B cell (primary cell): ENCODE measurements around the gene PSD. TPM values are rescaled to one million over a fixed set of nuclear protein-coding genes. Genes with fewer than 3 reads are reported as not detected.

Experiments used
- ATAC-seq: fragments of 200-7000 bp; cut with Tn5 transposase; one replicate; pipeline ENCODE4 v1.10.0; 2021; ENCODE audit warnings: low read depth, mild to moderate bottlenecking, moderate number of reproducible peaks, moderate library complexity
- CTCF ChIA-PET: fragments of 350-600 bp; sonication (Branson Sonifier 250); formaldehyde crosslinking; loops from one replicate; lab custom pipeline; 2021; ENCODE audit warnings: antibody characterized with exemption, inconsistent platforms; lab: Charles Lee
- POLR2A ChIA-PET: fragments of 350-600 bp; sonication (Branson Sonifier 250); formaldehyde crosslinking; loops from one replicate; lab custom pipeline; 2021; ENCODE audit warnings: antibody characterized with exemption; lab: Charles Lee
- DNase-seq: peaks from one replicate; pipeline ENCODE4 v3.0.0; 2013
- H2AFZ ChIP-seq: 2 replicates; pipeline ENCODE4 v1.6.1; 2012; ENCODE audit warnings: mild to moderate bottlenecking, low read depth, low read length; ENCODE audit not compliant: insufficient read depth, poor library complexity, severe bottlenecking
- H3K27ac ChIP-seq, 2 donors: 1 replicate in 1 of 2; 2 replicates in 1 of 2; pipeline ENCODE4 v1.5.1; 2012 to 2013; ENCODE audit warnings: low read length in 2 of 2, mild to moderate bottlenecking in 2 of 2, moderate library complexity in 1 of 2
- H3K27me3 ChIP-seq, 4 experiments: fragments of 200-600 bp in 1 of 4; sonication (generic) in 1 of 4; replicated peaks in 1 of 4; 1 replicate in 2 of 4; 2 replicates in 2 of 4; pipeline versions ENCODE4 v1.6.1 to v1.7.0; 2013 to 2016; ENCODE audit warnings: low read length in 3 of 4, mild to moderate bottlenecking in 2 of 4, mixed read lengths in 1 of 4, moderate library complexity in 1 of 4; ENCODE audit not compliant: insufficient read depth in 4 of 4, control insufficient read depth in 3 of 4; ENCODE audit errors: control extremely low read depth in 1 of 4
- H3K36me3 ChIP-seq, 2 experiments: replicated peaks in 1 of 2; 1 replicate in 1 of 2; 2 replicates in 1 of 2; pipeline versions ENCODE4 v1.6.1 to v1.7.1; 2013; ENCODE audit warnings: low read length in 1 of 2; ENCODE audit not compliant: insufficient read depth in 2 of 2, control insufficient read depth in 1 of 2; ENCODE audit errors: control extremely low read depth in 1 of 2, extremely low read depth in 1 of 2
- H3K4me1 ChIP-seq, 2 donors: fragments of 200-600 bp in 1 of 2; sonication (generic) in 1 of 2; 1 replicate in 1 of 2; 2 replicates in 1 of 2; pipeline versions ENCODE4 v1.5.1 to v1.6.1; 2013 to 2017; ENCODE audit warnings: low read length in 2 of 2; ENCODE audit not compliant: control insufficient read depth in 2 of 2, insufficient read depth in 2 of 2
- H3K4me2 ChIP-seq: replicated peaks from 2 replicates; pipeline ENCODE3; 2012; ENCODE audit warnings: mild to moderate bottlenecking, low read depth, low read length; ENCODE audit not compliant: poor library complexity, severe bottlenecking
- H3K4me3 ChIP-seq, 5 experiments: fragments of 200-600 bp in 1 of 5; sonication (generic) in 1 of 5; 1 replicate in 3 of 5; 2 replicates in 2 of 5; pipeline versions ENCODE4 v1.5.1 to v1.7.0; 2011 to 2016; ENCODE audit warnings: low read length in 4 of 5, mild to moderate bottlenecking in 4 of 5, low read depth in 2 of 5, control low read depth in 1 of 5, moderate library complexity in 1 of 5; ENCODE audit not compliant: insufficient read depth in 1 of 5; ENCODE audit errors: control extremely low read depth in 1 of 5, extremely low read depth in 1 of 5
- H3K79me2 ChIP-seq: fragments of 200-600 bp; sonication (generic); one replicate; pipeline ENCODE4 v1.6.0; 2016; ENCODE audit warnings: low read length; ENCODE audit not compliant: control insufficient read depth, insufficient read depth
- H3K9ac ChIP-seq: fragments of 200-600 bp; sonication (generic); 2 replicates; pipeline ENCODE4 v1.6.1; 2017; ENCODE audit warnings: mild to moderate bottlenecking, low read length, moderate library complexity
- H3K9me3 ChIP-seq, 3 donors: one replicate each; pipeline versions ENCODE4 v1.6.1 to v1.7.1; 2013; ENCODE audit warnings: low read length in 2 of 3; ENCODE audit not compliant: control insufficient read depth in 2 of 3, insufficient read depth in 1 of 3; ENCODE audit errors: control extremely low read depth in 1 of 3
- H4K20me1 ChIP-seq: 2 replicates; pipeline ENCODE4 v1.6.0; 2012; ENCODE audit warnings: mild to moderate bottlenecking, low read length; ENCODE audit not compliant: insufficient read depth, control insufficient read depth, poor library complexity, severe bottlenecking
- H3K27ac Mint-ChIP-seq: one replicate; pipeline ENCODE4 v1.8.0; 2021; ENCODE audit warnings: mixed read lengths
- H3K27me3 Mint-ChIP-seq: one replicate; pipeline ENCODE4 v1.8.0; 2021; ENCODE audit warnings: mixed read lengths
- H3K4me1 Mint-ChIP-seq: one replicate; pipeline ENCODE4 v1.8.0; 2021; ENCODE audit warnings: mixed read lengths
- H3K4me3 Mint-ChIP-seq: one replicate; pipeline ENCODE4 v1.8.0; 2021; ENCODE audit warnings: mixed read lengths
- H3K9me3 Mint-ChIP-seq: one replicate; pipeline ENCODE4 v1.8.0; 2022; ENCODE audit warnings: mixed read lengths; ENCODE audit not compliant: insufficient read depth
- CTCF ChIP-seq: fragments of 200-600 bp; IDR thresholded peaks from one replicate; pipeline ENCODE4 v1.8.0; 2022; ENCODE audit warnings: antibody characterized with exemption, mild to moderate bottlenecking
- EZH2 ChIP-seq: IDR thresholded peaks from 2 replicates; pipeline ENCODE4 v1.6.1; 2012; ENCODE audit warnings: borderline replicate concordance, low read depth, mild to moderate bottlenecking, moderate library complexity, low read length; ENCODE audit not compliant: insufficient read depth, poor library complexity, severe bottlenecking
- WGBS: methylation state at CpG from one replicate; pipeline ENCODE4 v1.1.5; 2013; ENCODE audit warnings: missing lambda C conversion rate; ENCODE audit not compliant: insufficient coverage; 5-methylcytosine and 5-hydroxymethylcytosine counted together
- intact Hi-C: fragments of 100-400 bp; cut with micrococcal nuclease; formaldehyde crosslinking; loops from one replicate; pipeline ENCODE4 v1.10.0; 2022
- polyA plus RNA-seq: library from polyadenylated mRNA; depleted of rRNA; stranded (reverse); fragments of >200 nt; gene quantifications from 2 replicates; pipeline ENCODE4 v1.2.3, GENCODE V29; 2012
- total RNA-seq, 2 donors: library from RNA; stranded (reverse); fragments of 120-200 nt in 1 of 2; gene quantifications; 1 replicate in 1 of 2; 2 replicates in 1 of 2; pipeline versions ENCODE4 v1.2.3 to v1.2.4, GENCODE V29; 2013 to 2022

Gene PSD
- total and polyA plus RNA-seq, 2 donors (not counting 1 experiment from before 2014, with no cell fraction given): 0.52 to 0.81 TPM

GRCh38 chr10:102381983-102382382, 36.6 kb downstream of the PSD start:
- TF ChIP-seq EZH2 (no peak), CTCF (no peak)
- peaks cover 12% of the 10 kb centered on the region for H3K4me1 Mint-ChIP-seq
- Histone ChIP-seq H2AFZ (no peak overlapping the region), H3K36me3 (peaks cover 0 to 37% of the 10 kb centered on the region in 2 experiments), H3K9me3 (no peaks in the 10 kb centered on the region), H3K4me3 (no peak overlapping the region), H3K27ac (no peak overlapping the region), H3K4me1 (peaks cover 0 to 8% of the 10 kb centered on the region in 2 donors), H3K4me2 (no peak overlapping the region), H4K20me1 (no peaks in the 10 kb centered on the region), H3K9ac (no peak overlapping the region), H3K27me3 (no peaks in the 10 kb centered on the region), H3K79me2 (no peaks in the 10 kb centered on the region)
- no peak overlapping the region for H3K27ac Mint-ChIP-seq
- intact Hi-C loops: no loop called here
- no peaks in the 10 kb centered on the region for H3K9me3 Mint-ChIP-seq
- H3K4me3 Mint-ChIP-seq: no peak overlapping the region
- CTCF ChIA-PET: interaction anchor here (2.0 kb wide), 1 partner anchor 17 kb away, joined by 10 read pairs; no protein-coding TSS in a partner anchor
- ATAC-seq (no peak), DNase-seq (no peak)
- WGBS: 93% methylated on average over 9 of the region's 9 CpGs
- H3K27me3 Mint-ChIP-seq: no peaks in the 10 kb centered on the region
- POLR2A ChIA-PET: interaction anchor here (0.9 to 1.1 kb wide), 2 partner anchors 11 to 81 kb away, joined by 3 to 4 read pairs; no protein-coding TSS in a partner anchor

GRCh38 chr10:102379383-102379782, 39.2 kb downstream of the PSD start:
- ChIA-PET POLR2A (no interaction called here), CTCF (interaction anchor here (2.0 to 2.7 kb wide), 2 partner anchors 11 to 205 kb away, joined by 7 to 8 read pairs; no protein-coding TSS in a partner anchor)
- Histone ChIP-seq H3K9me3 (no peaks in the 10 kb centered on the region), H3K36me3 (peaks cover 0 to 55% of the 10 kb centered on the region in 2 experiments), H3K4me1 (peaks cover 0 to 3% of the 10 kb centered on the region in 2 donors), H3K9ac (no peak overlapping the region), H3K27me3 (no peaks in the 10 kb centered on the region), H4K20me1 (no peaks in the 10 kb centered on the region), H3K27ac (no peak overlapping the region), H3K4me3 (no peak overlapping the region), H3K4me2 (no peak overlapping the region), H3K79me2 (no peaks in the 10 kb centered on the region), H2AFZ (no peak overlapping the region)
- WGBS: 98% methylated on average over 6 of the region's 6 CpGs
- intact Hi-C loops: no loop called here
- Mint-ChIP-seq H3K4me3 (no peak overlapping the region), H3K9me3 (no peaks in the 10 kb centered on the region), H3K27me3 (no peaks in the 10 kb centered on the region), H3K27ac (no peak overlapping the region), H3K4me1 (peaks cover 4% of the 10 kb centered on the region)
- ATAC-seq (no peak), DNase-seq (no peak)
- TF ChIP-seq EZH2 (no peak), CTCF (no peak)
